GM19193 (cell line): ENCODE data around the gene MAD1L1.

ENCODE experiments used
- POLR2A ChIP-seq: IDR thresholded peaks from 4 replicates; pipeline ENCODE4 v1.6.1; 2011; ENCODE audit not compliant: insufficient read depth, insufficient read length; ENCODE audit errors: extremely low read depth

Gene MAD1L1

DNA sequence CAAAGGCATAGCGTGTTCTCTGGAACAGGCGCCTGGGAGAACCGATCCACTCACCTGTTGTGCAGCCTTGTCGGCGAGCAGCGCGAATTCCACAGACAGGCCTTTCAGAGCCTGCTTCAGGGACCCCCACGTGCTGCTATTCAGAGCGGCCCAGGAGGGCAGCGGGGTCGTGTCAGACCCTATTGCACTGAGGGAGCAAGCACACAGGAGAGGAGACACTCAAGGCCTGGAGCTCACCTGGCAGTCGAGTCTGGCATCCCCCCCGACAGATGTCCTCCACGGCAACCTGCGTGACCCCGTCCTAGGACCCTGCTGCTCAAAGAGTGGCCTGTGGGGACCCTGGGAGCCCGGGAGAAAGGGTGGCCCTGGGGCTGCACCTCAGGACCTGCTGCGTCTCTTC, 30.4 kb upstream of the MAD1L1 start:
- TF ChIP-seq POLR2A = no peak

DNA sequence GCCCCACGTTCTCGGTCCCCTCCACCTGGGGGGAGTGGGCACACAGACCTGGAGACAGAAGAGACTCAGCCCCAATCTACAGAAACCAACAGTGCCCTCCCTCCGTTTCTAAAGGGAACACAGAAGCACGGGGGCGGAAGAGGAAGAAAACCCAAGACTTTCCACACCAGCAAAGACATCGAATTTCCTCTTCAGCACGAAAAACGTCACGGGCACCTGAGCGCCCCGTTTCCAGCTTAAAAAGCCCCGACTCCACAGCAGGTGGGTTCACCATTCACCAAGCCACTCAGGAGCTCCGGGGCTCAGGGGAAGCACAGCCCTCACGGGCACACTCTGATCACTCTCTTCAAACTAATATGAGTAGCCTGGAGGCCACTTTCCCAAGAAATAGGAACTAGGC, 28.9 kb upstream of the MAD1L1 start:
- no peak for TF ChIP-seq POLR2A

DNA sequence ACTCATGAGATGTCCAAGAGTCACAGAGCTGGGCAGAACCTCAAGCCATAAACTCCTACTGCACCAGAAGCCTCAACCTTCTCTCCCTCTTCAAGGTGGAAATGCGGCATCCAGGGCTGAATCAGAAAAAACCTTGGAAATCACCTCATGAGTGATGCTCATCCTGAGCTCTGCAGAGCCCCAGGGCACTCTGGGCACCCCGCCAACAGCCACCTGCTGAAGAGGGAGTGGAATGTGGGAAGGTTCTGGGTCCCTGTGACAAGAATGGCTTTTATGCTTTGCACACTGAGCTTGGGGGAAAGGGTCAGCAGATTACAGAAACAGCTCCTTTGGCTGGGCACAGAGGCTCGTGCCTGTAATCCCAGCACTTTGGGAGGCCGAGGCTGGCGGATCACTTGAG, 28.1 kb upstream of the MAD1L1 start:
- TF ChIP-seq POLR2A = no peak

DNA sequence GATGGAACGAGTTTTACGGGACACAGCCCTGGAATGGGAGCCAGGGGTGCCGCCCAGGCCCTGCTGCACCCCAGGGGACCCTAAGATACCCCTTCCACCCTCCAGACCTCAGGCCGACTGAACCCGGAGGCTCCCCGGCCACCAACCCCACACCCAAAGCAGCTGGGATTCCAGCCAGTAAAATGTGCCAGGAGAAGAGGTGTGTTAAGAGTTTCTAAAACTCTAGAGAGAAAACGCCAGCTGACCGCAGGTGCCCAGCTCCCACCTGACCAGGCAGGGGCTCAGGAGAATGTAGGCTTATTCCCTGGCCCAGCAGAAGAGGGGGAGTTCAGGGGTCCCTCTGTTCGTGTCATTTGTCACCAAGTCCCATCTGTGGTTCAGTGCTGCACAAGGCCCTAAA, 26.7 kb upstream of the MAD1L1 start:
- no peak for TF ChIP-seq POLR2A

DNA sequence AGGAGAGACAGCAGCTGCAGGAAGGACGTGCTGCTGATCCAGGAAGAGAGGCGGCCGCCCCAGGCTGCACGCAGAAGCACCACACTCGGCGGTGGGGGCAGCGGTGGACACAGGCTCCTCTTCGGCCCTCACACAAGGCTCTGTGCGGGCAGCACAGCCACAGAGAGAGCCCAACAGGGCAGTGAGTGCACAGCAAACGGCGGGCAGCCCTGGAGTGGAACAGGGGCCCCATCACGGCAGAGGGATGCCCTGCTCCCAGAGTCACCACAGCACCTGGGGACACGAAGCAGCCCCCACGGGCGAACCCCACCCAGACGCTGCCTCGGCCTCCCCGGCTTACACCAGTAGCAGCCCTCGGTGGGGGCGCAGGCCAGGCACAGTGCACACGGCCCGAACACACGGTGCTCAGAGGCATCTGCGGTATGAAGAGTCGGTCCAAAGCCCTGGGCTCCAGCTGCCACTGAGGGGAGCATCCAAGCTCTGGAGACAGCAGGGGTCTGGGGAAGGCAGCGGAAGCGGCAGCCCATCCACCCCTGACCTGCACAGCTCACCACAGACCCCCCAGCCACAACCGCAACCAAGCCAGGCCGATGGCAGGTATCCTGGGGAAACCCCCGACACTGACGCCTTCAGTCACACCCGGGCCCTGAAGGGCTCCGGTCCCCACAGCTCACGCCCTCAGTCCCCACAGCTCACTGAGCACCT, 26.1 kb upstream of the MAD1L1 start:
- no peak for TF ChIP-seq POLR2A

DNA sequence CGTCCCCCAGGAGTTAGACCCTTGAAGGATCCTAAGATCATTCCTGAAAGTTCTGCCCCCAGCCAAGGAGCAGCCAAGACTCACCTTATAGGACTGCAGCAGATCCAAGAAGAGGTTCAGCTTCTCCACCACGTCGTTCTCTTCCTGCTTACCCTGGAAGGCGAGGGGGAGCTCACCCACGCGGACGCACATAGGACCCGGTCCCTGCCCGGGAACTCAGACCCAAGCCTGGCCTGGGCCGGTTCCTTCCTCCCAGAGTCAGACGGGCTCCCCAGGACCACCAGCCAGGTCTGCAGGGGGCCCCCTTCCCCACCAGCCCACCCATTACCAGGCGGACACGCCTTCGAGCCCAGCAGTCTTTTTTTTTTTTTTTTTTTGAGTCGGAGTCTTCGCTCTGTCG, 24.9 kb upstream of the MAD1L1 start:
- TF ChIP-seq POLR2A = no peak

DNA sequence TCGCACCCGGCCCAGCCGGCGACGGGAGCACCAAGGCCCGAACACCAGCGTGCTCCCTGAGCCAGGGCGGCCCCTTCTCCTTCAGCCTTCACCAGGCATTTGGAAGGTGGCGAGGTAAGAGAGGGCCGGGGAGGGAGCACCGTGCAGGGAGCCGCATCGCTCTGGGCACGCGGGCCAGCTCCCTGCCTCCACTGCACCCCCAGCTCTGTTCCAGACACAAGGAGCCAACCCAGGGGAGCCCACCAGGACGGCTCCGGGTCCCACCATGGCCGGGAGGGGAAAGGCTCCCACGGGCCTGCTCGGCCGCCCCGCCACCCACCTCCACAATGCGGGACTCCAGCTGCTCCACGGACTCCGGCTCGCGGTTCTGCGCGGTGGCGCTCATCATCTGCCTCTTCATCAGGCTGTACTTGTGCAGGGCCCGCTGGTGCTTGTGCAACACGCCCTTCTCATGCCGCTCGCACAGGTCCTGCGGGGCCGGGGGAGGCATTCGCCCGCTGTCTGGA, 24.4 kb upstream of the MAD1L1 start:
- TF ChIP-seq POLR2A = no peak

DNA sequence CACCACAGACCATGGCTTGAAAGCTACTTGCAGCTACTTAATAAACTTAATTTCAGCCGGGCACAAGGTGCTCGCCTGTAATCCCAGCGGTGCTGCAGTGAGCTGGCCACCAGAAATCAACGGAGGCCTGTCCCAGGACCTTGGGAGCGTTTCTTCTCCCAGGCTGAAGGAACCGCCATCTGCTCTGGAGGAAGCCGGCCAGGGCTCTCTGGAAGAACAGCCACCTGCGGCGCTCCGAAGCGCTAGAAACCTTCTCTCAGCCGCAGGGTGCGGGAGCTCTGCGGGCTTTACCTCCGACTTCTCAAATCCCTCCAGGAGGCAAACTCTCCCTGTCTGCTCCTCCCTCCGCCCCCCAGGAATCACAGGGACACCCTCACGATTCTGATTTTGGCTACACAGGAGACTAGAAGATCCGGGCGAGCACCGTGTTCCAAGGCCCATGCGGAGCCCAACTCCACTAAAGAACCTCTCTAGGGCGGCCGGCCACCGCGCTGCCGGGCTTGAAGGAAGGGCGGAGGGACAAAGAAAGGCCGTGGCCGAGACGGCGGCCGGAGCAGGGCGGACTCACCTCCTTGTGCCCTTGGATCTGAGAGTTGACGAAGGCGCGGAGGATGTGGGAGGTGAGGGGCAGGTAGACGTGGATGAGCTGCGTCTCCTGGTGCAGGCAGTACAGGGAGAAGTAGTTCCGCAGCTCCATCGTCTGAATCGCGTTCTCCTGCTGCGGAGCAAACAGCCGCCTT, 23.7 kb upstream of the MAD1L1 start:
- TF ChIP-seq POLR2A = peak; percentile 3

DNA sequence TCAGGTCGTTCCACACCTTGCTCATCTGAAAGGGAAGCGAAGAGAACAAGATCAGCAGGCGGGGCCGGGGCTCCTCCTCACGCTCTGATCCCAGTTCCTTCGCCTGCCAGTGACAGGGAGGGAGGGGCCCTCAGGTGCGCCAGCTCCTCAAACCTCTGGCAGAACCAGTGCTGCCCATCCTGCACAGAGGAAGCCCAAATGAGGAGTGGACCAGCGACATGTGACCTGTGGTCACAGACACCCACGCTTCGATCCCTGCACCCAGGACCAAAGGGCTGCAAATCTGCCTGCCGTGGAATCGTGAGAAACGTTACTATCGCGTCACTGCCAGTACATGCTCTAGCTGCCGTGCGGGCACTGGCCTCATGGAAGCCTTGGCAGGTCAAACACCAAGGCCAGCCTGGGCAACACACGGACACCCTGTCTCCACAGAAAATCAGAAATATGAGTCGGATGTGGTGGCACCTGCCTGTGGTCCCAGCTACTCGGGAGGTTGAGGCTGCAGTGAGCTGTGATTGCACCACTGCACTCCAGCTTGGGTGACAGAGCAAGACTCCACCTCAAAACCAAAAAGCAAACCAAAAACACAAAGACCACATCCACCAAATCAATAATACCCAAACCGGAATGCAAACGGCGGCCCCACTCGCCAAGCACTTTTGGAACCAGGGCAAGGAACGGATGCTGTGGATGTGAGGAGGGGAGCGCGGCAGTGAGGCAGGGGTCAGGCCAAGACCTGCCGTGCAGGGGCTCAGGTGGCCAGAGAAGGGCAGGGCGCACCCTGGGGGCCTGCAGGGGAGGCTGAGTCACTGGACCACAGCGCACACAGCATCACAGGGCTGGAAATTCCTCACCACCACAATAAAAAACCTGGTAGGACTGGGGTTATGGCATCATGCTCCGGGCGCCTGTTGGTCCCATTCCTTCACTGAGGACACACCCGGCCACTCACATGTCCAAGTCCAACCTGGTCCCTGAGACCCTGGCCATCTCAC, 22.7 kb upstream of the MAD1L1 start:
- no peak for TF ChIP-seq POLR2A

DNA sequence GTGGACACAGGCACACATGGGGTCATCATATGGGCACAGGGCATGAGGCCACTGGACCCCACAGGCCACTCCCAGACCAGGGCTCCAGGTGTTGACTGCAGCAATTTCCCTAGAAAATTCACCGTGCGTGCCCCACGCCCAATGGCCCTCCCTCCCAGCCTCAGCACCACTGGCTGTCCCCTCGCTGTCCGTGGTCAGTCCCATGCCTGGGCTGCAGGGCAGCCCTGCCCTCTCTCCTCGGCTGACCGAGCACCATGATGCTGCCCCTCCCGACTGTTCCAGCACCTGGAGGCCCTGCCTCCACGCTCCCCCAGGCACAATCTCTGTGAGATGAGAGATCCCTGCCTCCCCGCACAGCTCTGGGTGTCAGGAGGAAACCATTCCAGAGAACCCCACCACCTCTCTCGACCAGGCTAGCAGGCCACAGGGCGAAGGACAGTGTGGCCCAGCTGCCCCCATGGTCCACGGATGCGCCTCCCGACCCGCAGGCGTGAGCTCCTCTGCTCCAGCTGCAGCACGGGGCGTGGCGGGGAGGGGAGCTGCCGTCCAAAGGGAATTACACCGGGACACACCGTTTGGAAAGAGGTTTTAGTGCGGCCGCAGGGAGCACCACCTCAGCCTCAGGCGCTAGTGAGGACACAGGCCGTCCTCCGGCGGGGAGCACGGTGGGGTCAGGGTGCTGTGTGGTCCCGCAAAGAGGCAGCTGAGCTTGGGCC, 21.8 kb upstream of the MAD1L1 start:
- no peak for TF ChIP-seq POLR2A

DNA sequence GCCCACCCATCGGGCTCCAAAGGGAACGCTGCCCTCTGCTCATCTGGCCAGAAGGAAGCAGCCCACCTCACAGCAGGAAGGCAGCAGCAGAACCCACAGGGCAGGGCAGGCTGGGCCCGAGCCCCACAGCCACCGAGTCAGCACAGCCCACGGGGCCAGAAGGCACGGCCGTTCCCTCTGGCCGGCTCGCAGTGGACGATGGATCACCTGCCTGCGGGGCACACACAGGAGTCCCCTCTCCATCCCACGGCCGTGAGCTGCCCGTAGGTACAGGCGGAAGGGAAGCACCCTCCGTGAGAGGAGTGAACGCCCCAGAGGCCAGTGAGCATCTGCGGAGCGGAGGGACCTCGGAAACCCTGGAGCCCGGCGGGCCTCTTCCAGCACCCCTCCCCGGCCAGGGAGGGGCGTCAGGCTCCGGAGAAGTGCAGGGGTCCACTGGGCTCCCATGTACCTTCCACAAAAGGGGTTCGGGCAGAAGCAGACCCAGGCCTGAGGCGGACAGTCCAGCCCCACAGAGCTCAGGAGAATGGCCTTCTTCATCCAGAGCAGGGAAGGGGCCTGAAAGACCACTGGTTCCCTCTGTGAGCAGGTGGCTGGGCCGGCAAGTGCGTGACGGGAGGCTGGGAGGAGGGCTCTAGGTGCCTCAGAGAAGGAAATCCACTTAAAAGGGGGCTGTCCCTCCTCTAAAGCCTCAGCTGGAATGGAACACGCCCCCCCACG, 20.9 kb upstream of the MAD1L1 start:
- TF ChIP-seq POLR2A = no peak

DNA sequence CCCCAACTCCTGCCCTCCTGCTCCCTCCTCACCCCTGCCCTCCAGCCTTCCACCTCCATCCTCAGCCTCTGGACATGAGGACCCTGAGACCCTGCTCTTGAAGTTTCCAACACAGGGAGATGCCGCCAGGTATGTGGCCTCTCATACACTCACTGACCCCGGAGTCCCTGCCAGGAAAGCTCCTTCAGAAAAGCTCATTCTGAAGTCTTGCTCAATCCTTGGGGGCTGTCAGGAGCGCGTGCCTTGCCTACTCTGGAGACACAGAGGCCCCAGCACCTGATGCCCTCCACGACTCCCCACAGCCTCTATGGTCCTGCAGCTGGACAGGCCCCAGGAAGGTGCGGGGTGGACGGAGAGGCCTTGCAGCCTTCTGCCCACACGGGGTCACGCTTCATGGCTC, 20.3 kb upstream of the MAD1L1 start:
- TF ChIP-seq POLR2A = no peak

DNA sequence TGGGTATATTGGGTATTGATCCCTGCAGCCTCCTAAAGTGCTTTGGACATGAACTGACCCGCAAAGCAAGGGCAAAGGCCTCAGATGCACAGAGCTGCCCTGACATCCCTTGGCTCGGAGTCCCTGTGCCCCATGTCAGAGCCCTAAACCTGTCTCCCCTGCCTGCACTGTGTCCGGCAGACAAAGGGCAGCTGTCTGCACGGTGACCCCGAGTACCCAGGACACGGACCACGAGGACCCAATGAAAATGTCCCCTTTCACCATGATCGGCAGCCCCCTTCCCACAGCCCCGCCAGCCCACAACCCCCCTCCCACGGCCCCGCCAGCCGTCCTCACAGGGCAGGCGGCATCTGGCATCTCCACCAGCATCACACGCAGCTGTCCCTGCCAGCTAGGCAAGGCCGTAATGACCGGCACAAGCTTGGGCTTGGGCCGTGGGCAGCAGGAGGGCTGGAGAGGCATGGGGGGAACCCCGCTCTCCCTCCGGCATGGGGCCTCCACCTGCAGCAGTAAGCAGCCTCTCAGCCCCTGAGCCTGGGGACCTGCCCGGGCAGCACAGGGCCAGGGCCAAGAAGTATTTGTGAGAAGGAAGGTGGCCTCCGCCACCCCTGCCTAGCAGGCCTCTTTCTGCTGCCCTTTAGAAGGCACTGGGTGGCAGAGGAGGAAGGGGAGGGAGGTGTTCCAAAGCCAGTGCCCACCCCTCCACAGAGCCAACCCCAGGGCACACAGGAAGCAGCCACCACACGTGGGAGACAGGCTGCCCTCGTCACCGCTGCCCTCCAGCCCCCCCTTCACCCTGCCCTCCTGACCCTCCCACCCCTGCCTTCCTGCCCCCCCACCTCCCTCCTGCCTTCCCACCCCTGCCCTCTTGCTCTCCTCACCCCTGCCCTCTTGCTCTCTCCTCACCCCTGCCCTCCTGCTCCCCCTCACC, 19.4 kb upstream of the MAD1L1 start:
- no peak for TF ChIP-seq POLR2A
